GM23338 (cell line): ENCODE measurements around the gene ADSL. TPM values are rescaled to one million over a fixed set of nuclear protein-coding genes. Genes with fewer than 3 reads are reported as not detected.

Source experiments
- ATAC-seq: fragments of 200-7000 bp; cut with Tn5 transposase; 3 replicates; pipeline ENCODE4 v1.9.1; 2020
- DNase-seq: peaks from one replicate; pipeline ENCODE4 v3.0.0-alpha.2; 2015; ENCODE audit warnings: low spot score
- H2AFZ ChIP-seq: fragments of 200-600 bp; sonication (generic); 2 replicates; pipeline ENCODE4 v1.8.0; 2016; ENCODE audit warnings: antibody characterized with exemption, mild to moderate bottlenecking, moderate library complexity
- H3F3A ChIP-seq: fragments of 200-600 bp; sonication (generic); replicated peaks from 2 replicates; pipeline ENCODE4 v1.8.0; 2017; ENCODE audit warnings: antibody characterized with exemption, mixed run types, low read depth
- H3K27ac ChIP-seq: fragments of 200-600 bp; sonication (generic); 2 replicates; pipeline ENCODE4 v1.6.1; 2016; ENCODE audit warnings: low read depth
- H3K27me3 ChIP-seq: fragments of 200-600 bp; sonication (generic); 2 replicates; pipeline ENCODE4 v1.8.0; 2016; ENCODE audit warnings: mild to moderate bottlenecking, mixed run types, moderate library complexity; ENCODE audit not compliant: insufficient read depth
- H3K36me3 ChIP-seq: fragments of 200-600 bp; sonication (generic); 2 replicates; pipeline ENCODE4 v1.8.0; 2016; ENCODE audit warnings: mild to moderate bottlenecking; ENCODE audit not compliant: insufficient read depth
- H3K4me1 ChIP-seq: fragments of 200-600 bp; sonication (generic); 2 replicates; pipeline ENCODE4 v1.8.0; 2016; ENCODE audit warnings: mild to moderate bottlenecking, moderate library complexity; ENCODE audit not compliant: insufficient read depth
- H3K4me2 ChIP-seq: fragments of 200-600 bp; sonication (generic); 2 replicates; pipeline ENCODE4 v1.7.1; 2017; ENCODE audit warnings: mixed run types
- H3K4me3 ChIP-seq: fragments of 200-600 bp; sonication (generic); 2 replicates; pipeline ENCODE4 v1.6.1; 2016; ENCODE audit warnings: mixed run types
- H3K79me2 ChIP-seq: fragments of 200-600 bp; sonication (generic); replicated peaks from 2 replicates; pipeline ENCODE4 v1.8.0; 2017; ENCODE audit warnings: mild to moderate bottlenecking; ENCODE audit not compliant: insufficient read depth
- H3K9me2 ChIP-seq: fragments of 200-600 bp; sonication (generic); 2 replicates; pipeline ENCODE4 v1.8.0; 2017; ENCODE audit not compliant: insufficient read depth
- H4K20me1 ChIP-seq: fragments of 200-600 bp; sonication (generic); replicated peaks from 2 replicates; pipeline ENCODE4 v1.8.0; 2017; ENCODE audit warnings: mild to moderate bottlenecking; ENCODE audit not compliant: insufficient read depth
- H3K27ac Mint-ChIP-seq: 2 replicates; pipeline ENCODE4 v1.8.0; 2020; ENCODE audit warnings: inconsistent platforms, mild to moderate bottlenecking, moderate library complexity, mixed read lengths
- H3K27me3 Mint-ChIP-seq: 3 replicates; pipeline ENCODE4 v1.8.0; 2022; ENCODE audit warnings: low read depth, mild to moderate bottlenecking, moderate library complexity, mixed read lengths, inconsistent platforms; ENCODE audit not compliant: insufficient read depth, poor library complexity
- H3K36me3 Mint-ChIP-seq: 3 replicates; pipeline ENCODE4 v1.8.0; 2021; ENCODE audit warnings: low read depth, mild to moderate bottlenecking, inconsistent platforms, moderate library complexity, mixed read lengths
- H3K4me1 Mint-ChIP-seq: 3 replicates; pipeline ENCODE4 v1.8.0; 2020; ENCODE audit warnings: mild to moderate bottlenecking, inconsistent platforms, mixed read lengths
- H3K4me3 Mint-ChIP-seq: 3 replicates; pipeline ENCODE4 v1.8.0; 2021; ENCODE audit warnings: moderate library complexity, mild to moderate bottlenecking, inconsistent platforms, mixed read lengths
- H3K9me3 Mint-ChIP-seq: 3 replicates; pipeline ENCODE4 v1.8.0; 2020; ENCODE audit warnings: moderate library complexity, mild to moderate bottlenecking, inconsistent platforms, mixed read lengths
- JUNB ChIP-seq: IDR thresholded peaks from one replicate; pipeline ENCODE4 v1.6.1; 2016; ENCODE audit warnings: antibody characterized with exemption; ENCODE audit not compliant: unreplicated experiment
- NANOG ChIP-seq: IDR thresholded peaks from 2 replicates; pipeline ENCODE4 v1.6.1; 2016; ENCODE audit warnings: antibody characterized with exemption, borderline replicate concordance
- STAT1 ChIP-seq: IDR thresholded peaks from one replicate; pipeline ENCODE4 v1.6.1; 2016; ENCODE audit warnings: antibody characterized with exemption; ENCODE audit not compliant: unreplicated experiment
- ZNF114 ChIP-seq: fragments of 250-450 bp; sonication (Bioruptor Pico); IDR thresholded peaks from 2 replicates; pipeline ENCODE4 v1.5.0; 2020; ENCODE audit warnings: mild to moderate bottlenecking, moderate library complexity
- ZNF331 ChIP-seq: fragments of 250-450 bp; sonication (Bioruptor Pico); IDR thresholded peaks from 2 replicates; pipeline ENCODE4 v1.5.0; 2020; ENCODE audit warnings: low read depth, mild to moderate bottlenecking, moderate library complexity
- polyA plus RNA-seq: library from polyadenylated mRNA; unstranded; fragments of >200 nt; fragmentation: Nextera tagmentation; extraction: Ambion mirVana; gene quantifications from 2 replicates; pipeline ENCODE4 v1.2.1, GENCODE V29; 2016
- total RNA-seq: library from RNA; depleted of rRNA; stranded (reverse); fragments of >200 nt; shearing (Covaris generic); gene quantifications from 2 replicates; pipeline ENCODE4 v1.2.3, GENCODE V29; 2014
- TF ChIP-seq, protein P1 (sequence below): fragments of 250-450 bp; sonication (Bioruptor Pico); IDR thresholded peaks from 2 replicates; pipeline ENCODE4 v1.5.0; 2020; ENCODE audit warnings: mild to moderate bottlenecking, moderate library complexity
- TF ChIP-seq, protein P2 (sequence below), 2 experiments: fragments of 200-600 bp in 1 of 2; sonication (generic) in 1 of 2; conservative IDR thresholded peaks; 2 replicates each; pipeline versions ENCODE4 v1.5.1 to v1.6.1; 2016 to 2017; ENCODE audit warnings: antibody characterized with exemption in 2 of 2, low read depth in 2 of 2, mild to moderate bottlenecking in 2 of 2, moderate library complexity in 1 of 2
- TF ChIP-seq, protein P3 (sequence below): IDR thresholded peaks from one replicate; pipeline ENCODE4 v1.6.1; 2018; ENCODE audit warnings: antibody characterized with exemption; ENCODE audit not compliant: unreplicated experiment

The ADSL gene
- total and polyA plus RNA-seq, 2 experiments from 2014 or later, result 120 to 232 TPM

DNA sequence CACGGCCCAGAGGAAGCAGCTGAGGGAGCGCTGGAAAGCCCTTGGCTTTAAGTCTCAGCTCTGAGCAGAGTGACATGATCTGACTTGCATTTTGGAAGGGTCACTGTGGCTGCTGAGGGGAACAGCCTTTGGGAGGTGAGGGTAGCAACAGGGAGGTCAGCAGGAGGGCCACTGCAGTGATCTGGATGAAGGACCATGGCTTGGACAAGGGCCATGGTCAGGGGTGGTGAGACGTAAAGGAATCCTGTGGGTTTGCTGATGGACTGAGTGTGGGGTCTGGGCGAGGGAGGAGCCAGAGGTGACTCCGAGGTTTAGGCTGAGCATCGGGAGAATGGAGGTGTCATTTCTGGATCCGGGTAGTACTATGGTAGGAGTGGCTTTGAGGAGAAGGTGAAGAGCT lies 57.4 kb downstream of the ADSL start:
- H4K20me1 ChIP-seq, result no peaks in the 10 kb centered on the region
- no peak for TF ChIP-seq STAT1
- TF ChIP-seq ZNF331 (CRISPR knock-in tag), result no peak
- TF ChIP-seq ZNF114, result no peak
- TF ChIP-seq, protein P1, sequence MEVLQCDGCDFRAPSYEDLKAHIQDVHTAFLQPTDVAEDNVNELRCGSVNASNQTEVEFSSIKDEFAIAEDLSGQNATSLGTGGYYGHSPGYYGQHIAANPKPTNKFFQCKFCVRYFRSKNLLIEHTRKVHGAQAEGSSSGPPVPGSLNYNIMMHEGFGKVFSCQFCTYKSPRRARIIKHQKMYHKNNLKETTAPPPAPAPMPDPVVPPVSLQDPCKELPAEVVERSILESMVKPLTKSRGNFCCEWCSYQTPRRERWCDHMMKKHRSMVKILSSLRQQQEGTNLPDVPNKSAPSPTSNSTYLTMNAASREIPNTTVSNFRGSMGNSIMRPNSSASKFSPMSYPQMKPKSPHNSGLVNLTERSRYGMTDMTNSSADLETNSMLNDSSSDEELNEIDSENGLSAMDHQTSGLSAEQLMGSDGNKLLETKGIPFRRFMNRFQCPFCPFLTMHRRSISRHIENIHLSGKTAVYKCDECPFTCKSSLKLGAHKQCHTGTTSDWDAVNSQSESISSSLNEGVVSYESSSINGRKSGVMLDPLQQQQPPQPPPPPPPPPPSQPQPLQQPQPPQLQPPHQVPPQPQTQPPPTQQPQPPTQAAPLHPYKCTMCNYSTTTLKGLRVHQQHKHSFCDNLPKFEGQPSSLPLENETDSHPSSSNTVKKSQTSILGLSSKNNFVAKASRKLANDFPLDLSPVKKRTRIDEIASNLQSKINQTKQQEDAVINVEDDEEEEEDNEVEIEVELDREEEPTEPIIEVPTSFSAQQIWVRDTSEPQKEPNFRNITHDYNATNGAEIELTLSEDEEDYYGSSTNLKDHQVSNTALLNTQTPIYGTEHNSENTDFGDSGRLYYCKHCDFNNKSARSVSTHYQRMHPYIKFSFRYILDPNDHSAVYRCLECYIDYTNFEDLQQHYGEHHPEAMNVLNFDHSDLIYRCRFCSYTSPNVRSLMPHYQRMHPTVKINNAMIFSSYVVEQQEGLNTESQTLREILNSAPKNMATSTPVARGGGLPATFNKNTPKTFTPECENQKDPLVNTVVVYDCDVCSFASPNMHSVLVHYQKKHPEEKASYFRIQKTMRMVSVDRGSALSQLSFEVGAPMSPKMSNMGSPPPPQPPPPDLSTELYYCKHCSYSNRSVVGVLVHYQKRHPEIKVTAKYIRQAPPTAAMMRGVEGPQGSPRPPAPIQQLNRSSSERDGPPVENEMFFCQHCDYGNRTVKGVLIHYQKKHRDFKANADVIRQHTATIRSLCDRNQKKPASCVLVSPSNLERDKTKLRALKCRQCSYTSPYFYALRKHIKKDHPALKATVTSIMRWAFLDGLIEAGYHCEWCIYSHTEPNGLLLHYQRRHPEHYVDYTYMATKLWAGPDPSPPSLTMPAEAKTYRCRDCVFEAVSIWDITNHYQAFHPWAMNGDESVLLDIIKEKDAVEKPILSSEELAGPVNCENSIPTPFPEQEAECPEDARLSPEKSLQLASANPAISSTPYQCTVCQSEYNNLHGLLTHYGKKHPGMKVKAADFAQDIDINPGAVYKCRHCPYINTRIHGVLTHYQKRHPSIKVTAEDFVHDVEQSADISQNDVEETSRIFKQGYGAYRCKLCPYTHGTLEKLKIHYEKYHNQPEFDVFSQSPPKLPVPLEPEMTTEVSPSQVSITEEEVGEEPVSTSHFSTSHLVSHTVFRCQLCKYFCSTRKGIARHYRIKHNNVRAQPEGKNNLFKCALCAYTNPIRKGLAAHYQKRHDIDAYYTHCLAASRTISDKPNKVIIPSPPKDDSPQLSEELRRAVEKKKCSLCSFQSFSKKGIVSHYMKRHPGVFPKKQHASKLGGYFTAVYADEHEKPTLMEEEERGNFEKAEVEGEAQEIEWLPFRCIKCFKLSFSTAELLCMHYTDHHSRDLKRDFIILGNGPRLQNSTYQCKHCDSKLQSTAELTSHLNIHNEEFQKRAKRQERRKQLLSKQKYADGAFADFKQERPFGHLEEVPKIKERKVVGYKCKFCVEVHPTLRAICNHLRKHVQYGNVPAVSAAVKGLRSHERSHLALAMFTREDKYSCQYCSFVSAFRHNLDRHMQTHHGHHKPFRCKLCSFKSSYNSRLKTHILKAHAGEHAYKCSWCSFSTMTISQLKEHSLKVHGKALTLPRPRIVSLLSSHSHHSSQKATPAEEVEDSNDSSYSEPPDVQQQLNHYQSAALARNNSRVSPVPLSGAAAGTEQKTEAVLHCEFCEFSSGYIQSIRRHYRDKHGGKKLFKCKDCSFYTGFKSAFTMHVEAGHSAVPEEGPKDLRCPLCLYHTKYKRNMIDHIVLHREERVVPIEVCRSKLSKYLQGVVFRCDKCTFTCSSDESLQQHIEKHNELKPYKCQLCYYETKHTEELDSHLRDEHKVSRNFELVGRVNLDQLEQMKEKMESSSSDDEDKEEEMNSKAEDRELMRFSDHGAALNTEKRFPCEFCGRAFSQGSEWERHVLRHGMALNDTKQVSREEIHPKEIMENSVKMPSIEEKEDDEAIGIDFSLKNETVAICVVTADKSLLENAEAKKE, result no peak
- no peak overlapping the region for H2AFZ ChIP-seq
- no peaks in the 10 kb centered on the region for H3F3A ChIP-seq
- no peaks in the 10 kb centered on the region for H3K4me1 ChIP-seq
- H3K27ac Mint-ChIP-seq, result no peak overlapping the region
- no peaks in the 10 kb centered on the region; the same call in 2 of the 3 replicates for H3K9me3 Mint-ChIP-seq
- H3K4me3 ChIP-seq, result no peak overlapping the region
- no peak for DNase-seq
- peaks cover 4% of the 10 kb centered on the region; the same call in 1 of the 3 replicates for H3K4me1 Mint-ChIP-seq
- ATAC-seq, result no peak
- H3K36me3 ChIP-seq, result no peaks in the 10 kb centered on the region; the same call in 1 of the 2 replicates
- no peak overlapping the region for H3K4me3 Mint-ChIP-seq
- H3K79me2 ChIP-seq, result no peaks in the 10 kb centered on the region
- no peaks in the 10 kb centered on the region for H3K27me3 ChIP-seq
- no peaks in the 10 kb centered on the region for H3K9me2 ChIP-seq
- peaks cover 9% of the 10 kb centered on the region for H3K27me3 Mint-ChIP-seq
- no peak overlapping the region for H3K4me2 ChIP-seq
- H3K27ac ChIP-seq, result no peak overlapping the region
- peaks cover 26% of the 10 kb centered on the region for H3K36me3 Mint-ChIP-seq

DNA sequence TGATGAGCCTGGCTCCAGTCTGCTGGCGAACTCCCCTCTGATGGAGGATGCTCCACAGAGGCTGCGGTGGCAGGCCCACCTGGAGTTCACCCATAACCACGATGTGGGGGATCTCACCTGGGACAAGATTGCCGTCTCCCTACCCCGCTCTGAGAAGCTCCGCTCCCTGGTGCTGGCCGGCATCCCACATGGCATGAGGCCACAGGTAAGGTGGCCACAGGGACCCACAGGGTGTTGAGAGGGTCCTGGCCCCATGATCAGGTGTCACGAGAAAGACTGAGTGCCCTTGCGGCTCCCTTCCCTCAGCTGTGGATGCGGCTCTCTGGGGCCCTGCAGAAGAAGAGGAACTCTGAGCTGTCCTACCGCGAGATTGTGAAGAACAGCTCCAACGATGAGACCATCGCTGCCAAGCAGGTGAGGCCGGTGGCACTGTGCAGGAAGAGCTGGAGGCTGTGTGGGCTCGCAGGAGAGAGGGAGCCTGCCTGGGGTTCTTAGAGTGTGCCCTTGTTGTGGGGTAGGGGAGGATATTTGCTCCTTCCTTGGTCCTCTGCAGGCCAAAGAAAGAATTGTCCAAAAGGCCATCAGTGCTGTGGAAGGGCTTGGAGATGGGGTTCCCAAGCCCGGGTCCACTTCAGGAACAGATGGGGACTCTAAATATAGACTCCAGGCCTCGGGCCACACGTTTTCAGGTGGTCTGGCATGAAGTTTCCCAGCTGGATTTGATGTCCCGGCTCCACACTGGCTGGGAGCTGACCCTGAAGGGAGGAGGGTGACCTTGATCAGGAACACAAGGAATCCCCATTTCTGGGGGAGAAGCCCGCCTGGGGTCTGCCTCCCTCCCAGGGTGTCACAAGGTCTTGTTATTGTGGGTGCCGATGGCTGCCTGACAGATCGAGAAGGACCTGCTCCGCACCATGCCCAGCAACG lies 58.2 kb downstream of the ADSL start:
- no peak overlapping the region for H3K4me2 ChIP-seq
- no peaks in the 10 kb centered on the region for H3K79me2 ChIP-seq
- Mint-ChIP-seq H3K4me1 (0 out of 3 replicates have a peak, but pooled peaks cover under 1% of the 10 kb centered on the region), H3K9me3 (no peaks in the 10 kb centered on the region; the same call in 2 of the 3 replicates), H3K27me3 (peaks cover 9% of the 10 kb centered on the region), H3K36me3 (peaks cover 26% of the 10 kb centered on the region), H3K4me3 (no peak overlapping the region), H3K27ac (no peak overlapping the region)
- no peak overlapping the region for H3K4me3 ChIP-seq
- H4K20me1 ChIP-seq, result no peaks in the 10 kb centered on the region
- H3F3A ChIP-seq, result no peaks in the 10 kb centered on the region
- DNase-seq, result no peak
- no peaks in the 10 kb centered on the region for H3K27me3 ChIP-seq
- H2AFZ ChIP-seq, result no peak overlapping the region
- H3K4me1 ChIP-seq, result no peaks in the 10 kb centered on the region
- no peaks in the 10 kb centered on the region; the same call in 1 of the 2 replicates for H3K36me3 ChIP-seq
- no peaks in the 10 kb centered on the region for H3K9me2 ChIP-seq
- H3K27ac ChIP-seq, result no peak overlapping the region
- peak; percentile 20 for ATAC-seq
- TF ChIP-seq NANOG (no peak), ZNF331 (CRISPR knock-in tag) (no peak), ZNF114 (no peak), JUNB (no peak), STAT1 (no peak)
- TF ChIP-seq, protein P2, sequence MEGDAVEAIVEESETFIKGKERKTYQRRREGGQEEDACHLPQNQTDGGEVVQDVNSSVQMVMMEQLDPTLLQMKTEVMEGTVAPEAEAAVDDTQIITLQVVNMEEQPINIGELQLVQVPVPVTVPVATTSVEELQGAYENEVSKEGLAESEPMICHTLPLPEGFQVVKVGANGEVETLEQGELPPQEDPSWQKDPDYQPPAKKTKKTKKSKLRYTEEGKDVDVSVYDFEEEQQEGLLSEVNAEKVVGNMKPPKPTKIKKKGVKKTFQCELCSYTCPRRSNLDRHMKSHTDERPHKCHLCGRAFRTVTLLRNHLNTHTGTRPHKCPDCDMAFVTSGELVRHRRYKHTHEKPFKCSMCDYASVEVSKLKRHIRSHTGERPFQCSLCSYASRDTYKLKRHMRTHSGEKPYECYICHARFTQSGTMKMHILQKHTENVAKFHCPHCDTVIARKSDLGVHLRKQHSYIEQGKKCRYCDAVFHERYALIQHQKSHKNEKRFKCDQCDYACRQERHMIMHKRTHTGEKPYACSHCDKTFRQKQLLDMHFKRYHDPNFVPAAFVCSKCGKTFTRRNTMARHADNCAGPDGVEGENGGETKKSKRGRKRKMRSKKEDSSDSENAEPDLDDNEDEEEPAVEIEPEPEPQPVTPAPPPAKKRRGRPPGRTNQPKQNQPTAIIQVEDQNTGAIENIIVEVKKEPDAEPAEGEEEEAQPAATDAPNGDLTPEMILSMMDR (conservative IDR thresholded peaks at IDR 0.05; ENCODE audit: low read depth in 2 of 2), result no peak
- TF ChIP-seq, protein P3, sequence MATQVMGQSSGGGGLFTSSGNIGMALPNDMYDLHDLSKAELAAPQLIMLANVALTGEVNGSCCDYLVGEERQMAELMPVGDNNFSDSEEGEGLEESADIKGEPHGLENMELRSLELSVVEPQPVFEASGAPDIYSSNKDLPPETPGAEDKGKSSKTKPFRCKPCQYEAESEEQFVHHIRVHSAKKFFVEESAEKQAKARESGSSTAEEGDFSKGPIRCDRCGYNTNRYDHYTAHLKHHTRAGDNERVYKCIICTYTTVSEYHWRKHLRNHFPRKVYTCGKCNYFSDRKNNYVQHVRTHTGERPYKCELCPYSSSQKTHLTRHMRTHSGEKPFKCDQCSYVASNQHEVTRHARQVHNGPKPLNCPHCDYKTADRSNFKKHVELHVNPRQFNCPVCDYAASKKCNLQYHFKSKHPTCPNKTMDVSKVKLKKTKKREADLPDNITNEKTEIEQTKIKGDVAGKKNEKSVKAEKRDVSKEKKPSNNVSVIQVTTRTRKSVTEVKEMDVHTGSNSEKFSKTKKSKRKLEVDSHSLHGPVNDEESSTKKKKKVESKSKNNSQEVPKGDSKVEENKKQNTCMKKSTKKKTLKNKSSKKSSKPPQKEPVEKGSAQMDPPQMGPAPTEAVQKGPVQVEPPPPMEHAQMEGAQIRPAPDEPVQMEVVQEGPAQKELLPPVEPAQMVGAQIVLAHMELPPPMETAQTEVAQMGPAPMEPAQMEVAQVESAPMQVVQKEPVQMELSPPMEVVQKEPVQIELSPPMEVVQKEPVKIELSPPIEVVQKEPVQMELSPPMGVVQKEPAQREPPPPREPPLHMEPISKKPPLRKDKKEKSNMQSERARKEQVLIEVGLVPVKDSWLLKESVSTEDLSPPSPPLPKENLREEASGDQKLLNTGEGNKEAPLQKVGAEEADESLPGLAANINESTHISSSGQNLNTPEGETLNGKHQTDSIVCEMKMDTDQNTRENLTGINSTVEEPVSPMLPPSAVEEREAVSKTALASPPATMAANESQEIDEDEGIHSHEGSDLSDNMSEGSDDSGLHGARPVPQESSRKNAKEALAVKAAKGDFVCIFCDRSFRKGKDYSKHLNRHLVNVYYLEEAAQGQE, result no peak
